HepG2 (cell line): Measurements from ENCODE around the gene CAD. TPM values are rescaled to one million over a fixed set of nuclear protein-coding genes. Genes with fewer than 3 reads are reported as not detected.

Source experiments
- ATAC-seq: fragments of 200-7000 bp; cut with Tn5 transposase; 3 replicates; pipeline ENCODE4 v1.9.1; 2020; ENCODE audit warnings: mild to moderate bottlenecking, moderate library complexity
- BruUV-seq: library from RNA; stranded (reverse); fragments of 400-500 nt; replicated peaks from 2 replicates; lab custom pipeline; 2021; lab: Mats Ljungman, UMichigan
- CTCF ChIA-PET: fragments of 300-600 bp; formaldehyde crosslinking; extraction: SDS; loops from one replicate; lab custom pipeline; 2021; ENCODE audit warnings: low total read pairs, inconsistent platforms, low intra/inter-chr PET ratio; lab: Yijun Ruan, JAX
- POLR2A ChIA-PET: fragments of 350-600 bp; sonication (Branson Sonifier 250); formaldehyde crosslinking; loops from one replicate; lab custom pipeline; 2020; ENCODE audit warnings: antibody characterized with exemption, inconsistent platforms; lab: Yijun Ruan, JAX
- DNase-seq: peaks from one replicate; pipeline ENCODE4 v3.0.0-alpha.2; 2015; ENCODE audit warnings: low spot score
- FAIRE-seq: peaks from 3 replicates; lab custom pipeline; 2011; peaks lifted over from hg19 to GRCh38; lab: Jason Lieb, UNC
- H2AFZ ChIP-seq: one replicate; pipeline ENCODE4 v1.6.1; 2011; ENCODE audit warnings: low read length, inconsistent platforms
- H3K27ac ChIP-seq: fragments of 300-600 bp; 3 replicates; pipeline ENCODE4 v1.8.0; 2011; ENCODE audit warnings: mixed run types, mild to moderate bottlenecking, mixed read lengths, low read length, inconsistent platforms; ENCODE audit not compliant: insufficient read depth; ENCODE audit errors: extremely low read length
- H3K27me3 ChIP-seq, 2 experiments: fragments of 200-600 bp in 1 of 2; 2 replicates in 1 of 2; 3 replicates in 1 of 2; pipeline versions ENCODE4 v1.6.0 to v1.8.0; 2011; ENCODE audit warnings: low read length in 2 of 2, mild to moderate bottlenecking in 2 of 2, moderate library complexity in 2 of 2, inconsistent platforms in 1 of 2; ENCODE audit not compliant: insufficient read depth in 2 of 2, control insufficient read depth in 1 of 2
- H3K36me3 ChIP-seq, 2 experiments: fragments of 200-600 bp in 1 of 2; replicated peaks in 1 of 2; 2 replicates in 1 of 2; 3 replicates in 1 of 2; pipeline versions ENCODE4 v1.5.1 to v1.8.0; 2011; ENCODE audit warnings: low read length in 2 of 2, inconsistent platforms in 1 of 2; ENCODE audit not compliant: insufficient read depth in 2 of 2, control insufficient read depth in 1 of 2
- H3K4me1 ChIP-seq: 2 replicates; pipeline ENCODE4 v1.5.1; 2012; ENCODE audit warnings: low read length, inconsistent platforms; ENCODE audit not compliant: insufficient read depth
- H3K4me2 ChIP-seq: 2 replicates; pipeline ENCODE4 v1.6.0; 2011; ENCODE audit warnings: low read depth, low read length, inconsistent platforms
- H3K4me3 ChIP-seq, 3 experiments: fragments of 200-600 bp in 1 of 3; sonication (generic), shearing (Covaris generic) in 1 of 3; replicated peaks in 1 of 3; 2 replicates each; pipeline ENCODE4 v1.5.1; 2011 to 2016; ENCODE audit warnings: low read length in 3 of 3, inconsistent platforms in 2 of 3, low read depth in 2 of 3, mild to moderate bottlenecking in 2 of 3, control low read depth in 1 of 3, mixed read lengths in 1 of 3; ENCODE audit not compliant: insufficient read depth in 1 of 3
- H3K79me2 ChIP-seq: one replicate; pipeline ENCODE4 v1.6.1; 2011; ENCODE audit warnings: low read length, inconsistent platforms; ENCODE audit not compliant: insufficient read depth
- H3K9ac ChIP-seq: 2 replicates; pipeline ENCODE4 v1.6.0; 2011; ENCODE audit warnings: mild to moderate bottlenecking, low read depth, low read length, inconsistent platforms; ENCODE audit not compliant: insufficient read depth
- H3K9me3 ChIP-seq: 2 replicates; pipeline ENCODE4 v1.5.1; 2012; ENCODE audit warnings: mild to moderate bottlenecking, low read length
- H4K20me1 ChIP-seq: 2 replicates; pipeline ENCODE4 v1.6.0; 2011; ENCODE audit warnings: inconsistent platforms, mild to moderate bottlenecking, low read length, moderate library complexity; ENCODE audit not compliant: insufficient read depth
- CBX2 ChIP-seq, 2 experiments: fragments of 200-600 bp in 1 of 2; sonication (generic); formaldehyde crosslinking in 1 of 2; IDR thresholded peaks; 2 replicates each; pipeline versions ENCODE4 v1.7.0 to v1.8.1; 2018 to 2022; ENCODE audit warnings: low read depth in 2 of 2, low read length in 1 of 2, mild to moderate bottlenecking in 1 of 2, missing genetic modification reagents in 1 of 2
- FOXP4 ChIP-seq: sonication (generic); formaldehyde crosslinking; IDR thresholded peaks from 2 replicates; pipeline ENCODE4 v1.4.0; 2020; ENCODE audit warnings: missing genetic modification reagents
- GLI4 ChIP-seq: sonication (generic); formaldehyde crosslinking; IDR thresholded peaks from 2 replicates; pipeline ENCODE4 v1.5.1; 2020; ENCODE audit warnings: missing genetic modification reagents, mild to moderate bottlenecking, moderate library complexity, borderline replicate concordance
- HBP1 ChIP-seq: IDR thresholded peaks from 2 replicates; pipeline ENCODE4 v1.6.1; 2016; ENCODE audit warnings: low read depth, control low read depth
- MIER2 ChIP-seq: IDR thresholded peaks from 2 replicates; pipeline ENCODE4 v1.6.1; 2016; ENCODE audit warnings: missing biosample characterization, missing genetic modification reagents
- PAX8 ChIP-seq: sonication (generic); formaldehyde crosslinking; IDR thresholded peaks from 2 replicates; pipeline ENCODE4 v1.8.0; 2022; ENCODE audit warnings: mild to moderate bottlenecking, missing genetic modification reagents, borderline replicate concordance
- TGIF2 ChIP-seq: IDR thresholded peaks from 2 replicates; pipeline ENCODE4 v1.6.1; 2016; ENCODE audit warnings: control low read depth, missing compliant biosample characterization
- ZFP36L2 ChIP-seq: sonication (generic); formaldehyde crosslinking; IDR thresholded peaks from 2 replicates; pipeline ENCODE4 v1.4.0; 2020; ENCODE audit warnings: missing genetic modification reagents
- ZNF768 ChIP-seq: sonication (generic); formaldehyde crosslinking; IDR thresholded peaks from 2 replicates; pipeline ENCODE4 v1.4.0; 2020; ENCODE audit warnings: missing genetic modification reagents
- ZNF788 ChIP-seq: sonication (generic); formaldehyde crosslinking; IDR thresholded peaks from 2 replicates; pipeline ENCODE4 v1.5.0; 2020; ENCODE audit warnings: mild to moderate bottlenecking, missing genetic modification reagents, borderline replicate concordance
- WGBS: methylation state at CpG from one replicate; pipeline ENCODE4 v1.1.6; 2017; ENCODE audit warnings: low lambda C conversion rate; 5-methylcytosine and 5-hydroxymethylcytosine counted together
- in situ Hi-C: cut with HindIII; loops from 2 replicates; pipeline ENCODE4 v1.10.0; 2017; ENCODE audit warnings: low pct_unique_long_range_greater_than_20kb; ENCODE audit not compliant: extremely low pct_ligation_motif_present
- intact Hi-C: fragments of 100-400 bp; cut with micrococcal nuclease; formaldehyde crosslinking; loops from one replicate; pipeline ENCODE4 v1.10.0; 2022; ENCODE audit not compliant: unreplicated experiment
- polyA plus RNA-seq, 8 experiments: library from polyadenylated mRNA; depleted of rRNA in 3 of 8; stranded (reverse) in 7 of 8; unstranded in 1 of 8; fragments of >200 nt; fragmentation: Illumina TruSeq in 4 of 8; extraction: Trizol in 4 of 8; gene quantifications; 2 replicates each; pipeline versions ENCODE4 v1.2.1 to v1.2.3, GENCODE V29; 2011 to 2016; ENCODE audit warnings: low read depth in 4 of 8, missing spikeins in 1 of 8, mixed read lengths in 1 of 8; ENCODE audit not compliant: insufficient read depth in 1 of 8
- total RNA-seq, 5 experiments: library from RNA; depleted of rRNA; stranded (reverse); fragments of >200 nt; fragmentation: Illumina TruSeq; extraction: Trizol; gene quantifications; 2 replicates each; pipeline ENCODE4 v1.2.3, GENCODE V29; 2016; ENCODE audit warnings: low read depth in 1 of 5
- TF ChIP-seq, protein P1 (sequence below): sonication (generic); formaldehyde crosslinking; IDR thresholded peaks from 2 replicates; pipeline ENCODE4 v1.4.0; 2020; ENCODE audit warnings: mild to moderate bottlenecking, missing genetic modification reagents

The CAD gene
- total and polyA plus RNA-seq, 2 of the 13 experiments (the other 11 are each of a cell fraction or from before 2014, with no cell fraction given) = 21.7 to 37.0 TPM

- intact Hi-C loops = no loop called here
- POLR2A ChIA-PET = no interaction called here
These were observed 58.3 kb downstream of the CAD start, which contains the start of gene DNAJC5G for GRCh38 chr2:27275211-27276150. Gene DNAJC5G (plus strand): TSS chr2:27275433. CDS start chr2:27276729, 1,296 bp downstream.

DNA sequence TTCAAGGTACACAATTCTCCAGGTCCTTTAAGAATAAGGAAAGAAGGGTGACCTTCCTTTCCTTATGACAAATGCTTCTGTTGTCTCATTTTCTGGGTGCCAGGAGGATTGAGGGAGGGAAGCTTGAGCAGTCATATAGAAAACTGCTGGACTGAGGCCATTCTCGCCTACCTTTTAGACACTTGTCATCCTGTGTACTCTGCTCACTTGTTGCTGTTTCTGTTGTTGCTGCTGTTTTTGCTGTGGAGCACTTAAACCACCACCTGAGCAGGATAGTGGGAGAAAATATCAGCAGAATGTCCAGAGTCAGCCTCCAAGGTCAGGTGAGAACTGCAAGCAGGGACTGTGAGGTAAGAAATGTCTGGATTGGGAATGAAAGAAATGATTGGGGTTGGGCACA is 60.8 kb downstream of the CAD start:
- POLR2A ChIA-PET = no interaction called here
- CTCF ChIA-PET = interaction anchor here (3.5 kb wide), 1 partner anchor 28 kb away, joined by 22 read pairs; no protein-coding TSS in a partner anchor
- no TSS peak for BruUV-seq
- Histone ChIP-seq H3K9ac (no peak overlapping the region), H3K79me2 (no peaks in the 10 kb centered on the region), H3K4me3 (no peak overlapping the region), H3K36me3 (no peaks in the 10 kb centered on the region), H4K20me1 (no peaks in the 10 kb centered on the region), H3K4me2 (no peak overlapping the region), H3K27me3 (peaks cover 5 to 43% of the 10 kb centered on the region in 2 experiments; a peak in 4 of 5 replicates), H3K9me3 (no peaks in the 10 kb centered on the region), H3K27ac (no peak overlapping the region), H3K4me1 (peaks cover 23% of the 10 kb centered on the region), H2AFZ (no peak overlapping the region)
- intact Hi-C loops (no loop called here), in situ Hi-C loops (no loop called here)
- DNase-seq (no peak), FAIRE-seq (no peak), ATAC-seq (no peak)
- 43% methylated on average over 1 of the region's 1 CpG for WGBS
- TF ChIP-seq ZNF788 (CRISPR knock-in tag) = no peak
- no peak for TF ChIP-seq HBP1 (CRISPR knock-in tag)
- TF ChIP-seq ZFP36L2 (CRISPR knock-in tag) = no peak
- no peak for TF ChIP-seq FOXP4 (CRISPR knock-in tag)
- TF ChIP-seq MIER2 = no peak
- TF ChIP-seq GLI4 (CRISPR knock-in tag) = no peak
- TF ChIP-seq CBX2 (IDR thresholded peaks at IDR 0.05; ENCODE audit: low read depth, low read length) = no peak
- TF ChIP-seq CBX2 (CRISPR knock-in tag; IDR thresholded peaks at IDR 0.05; ENCODE audit: low read depth) = no peak
- no peak for TF ChIP-seq TGIF2 (CRISPR knock-in tag)

More at GRCh38 chr2:27275211-27276150, 58.3 kb downstream of the CAD start, which contains the start of gene DNAJC5G:
- H3K27ac ChIP-seq = no peak within 1 kb of the TSS
- H3K79me2 ChIP-seq = no peaks in the 10 kb centered on the region
- H3K27me3 ChIP-seq = peaks cover 5 to 54% of the 10 kb centered on the region in 2 experiments; a peak in 4 of 5 replicates
- H3K4me3 ChIP-seq = no peak within 1 kb of the TSS
- no peak for ATAC-seq
- BruUV-seq = no TSS peak
- no peaks in the 10 kb centered on the region for H3K36me3 ChIP-seq
- no peak for DNase-seq
- no peaks in the 10 kb centered on the region for H4K20me1 ChIP-seq
- TF ChIP-seq, protein P1, sequence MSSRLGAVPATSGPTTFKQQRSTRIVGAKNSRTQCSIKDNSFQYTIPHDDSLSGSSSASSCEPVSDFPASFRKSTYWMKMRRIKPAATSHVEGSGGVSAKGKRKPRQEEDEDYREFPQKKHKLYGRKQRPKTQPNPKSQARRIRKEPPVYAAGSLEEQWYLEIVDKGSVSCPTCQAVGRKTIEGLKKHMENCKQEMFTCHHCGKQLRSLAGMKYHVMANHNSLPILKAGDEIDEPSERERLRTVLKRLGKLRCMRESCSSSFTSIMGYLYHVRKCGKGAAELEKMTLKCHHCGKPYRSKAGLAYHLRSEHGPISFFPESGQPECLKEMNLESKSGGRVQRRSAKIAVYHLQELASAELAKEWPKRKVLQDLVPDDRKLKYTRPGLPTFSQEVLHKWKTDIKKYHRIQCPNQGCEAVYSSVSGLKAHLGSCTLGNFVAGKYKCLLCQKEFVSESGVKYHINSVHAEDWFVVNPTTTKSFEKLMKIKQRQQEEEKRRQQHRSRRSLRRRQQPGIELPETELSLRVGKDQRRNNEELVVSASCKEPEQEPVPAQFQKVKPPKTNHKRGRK (CRISPR knock-in tag) = no peak
- peak; percentile 27; the same call in 1 of the 2 replicates for TF ChIP-seq ZNF768 (CRISPR knock-in tag)
- no peak for TF ChIP-seq PAX8 (CRISPR knock-in tag)
- no peak within 1 kb of the TSS for H3K4me2 ChIP-seq
- CTCF ChIA-PET = no interaction called here
- 59% methylated on average over 39 of the region's 39 CpGs for WGBS
- FAIRE-seq = no peak
- no peak within 1 kb of the TSS for H2AFZ ChIP-seq
- H3K4me1 ChIP-seq = peaks cover 19% of the 10 kb centered on the region; the same call in 1 of the 2 replicates
- no peak within 1 kb of the TSS for H3K9ac ChIP-seq
- H3K9me3 ChIP-seq = no peaks in the 10 kb centered on the region
- in situ Hi-C loops = no loop called here
